DMS153 (cell line): ENCODE data around the gene FER.
"Not testable (repeated sequence)": the region's sequence is repeated elsewhere in the genome, so short reads cannot be mapped to it uniquely, and the experiment has no call there.

ENCODE experiments used
- DNase-seq: peaks from one replicate; lab custom pipeline; 2025; lab: John Stamatoyannopoulos, UW

The FER gene

GRCh38 chr5:109121225-109121624 is 373.5 kb downstream of the FER start:
- DNase-seq = no peak

GRCh38 chr5:109125755-109126429 is 378.2 kb downstream of the FER start:
- no peak for DNase-seq

GRCh38 chr5:109126481-109126880 is 378.8 kb downstream of the FER start:
- DNase-seq = no peak

- no peak for DNase-seq
Measured at GRCh38 chr5:109136906-109137305, 389.2 kb downstream of the FER start.

- DNase-seq = no peak
Measured at GRCh38 chr5:109141222-109142200, 393.8 kb downstream of the FER start.

GRCh38 chr5:109143031-109143430 is 395.3 kb downstream of the FER start:
- no peak for DNase-seq

- no peak for DNase-seq
Measured at GRCh38 chr5:109145139-109145538, 397.4 kb downstream of the FER start.

GRCh38 chr5:109146591-109146990 is 398.9 kb downstream of the FER start:
- DNase-seq = no peak

- no peak for DNase-seq
Measured at GRCh38 chr5:109152565-109152964, 404.9 kb downstream of the FER start.

- DNase-seq = no peak
Measured at GRCh38 chr5:109155625-109156024, 407.9 kb downstream of the FER start.

GRCh38 chr5:109156885-109157284 is 409.2 kb downstream of the FER start:
- DNase-seq = no peak

- no peak for DNase-seq
Measured at GRCh38 chr5:109160468-109160867, 412.8 kb downstream of the FER start.

GRCh38 chr5:109161914-109162683 is 414.4 kb downstream of the FER start:
- DNase-seq = no peak

- no peak for DNase-seq
Measured at GRCh38 chr5:109163336-109163735, 415.6 kb downstream of the FER start.

GRCh38 chr5:109164001-109164400 is 416.3 kb downstream of the FER start:
- no peak for DNase-seq

GRCh38 chr5:109167586-109167985 is 419.9 kb downstream of the FER start:
- no peak for DNase-seq

GRCh38 chr5:109168151-109168550 is 420.5 kb downstream of the FER start:
- DNase-seq = no peak

- DNase-seq = no peak
Measured at GRCh38 chr5:109170629-109171350, 423.1 kb downstream of the FER start.

- not testable (repeated sequence) for DNase-seq
Measured at GRCh38 chr5:109171437-109172073, 423.9 kb downstream of the FER start.

- no peak for DNase-seq
Measured at GRCh38 chr5:109173036-109173794, 425.5 kb downstream of the FER start.
